ENCODE data around the gene ANKRD28. TPM values are rescaled to one million over a fixed set of nuclear protein-coding genes. Genes with fewer than 3 reads are reported as not detected.

Gene ANKRD28
- total and polyA plus RNA-seq, 2 experiments from 2014 or later = 15.2 to 61.3 TPM

GRCh38 chr3:15800327-15800726 is 2.5 kb upstream of the ANKRD28 start:
- Histone ChIP-seq H3K36me3 (ENCODE audit: insufficient read depth) (no peaks in the 10 kb centered on the region), H3K27me3 (ENCODE audit: insufficient read depth) (no peaks in the 10 kb centered on the region), H3K79me2 (replicated peaks; ENCODE audit: insufficient read depth) (peaks cover 77% of the 10 kb centered on the region), H3K27ac (ENCODE audit: low read depth) (no peak overlapping the region), H3F3A (replicated peaks; ENCODE audit: low read depth) (no peaks in the 10 kb centered on the region), H3K9me2 (ENCODE audit: insufficient read depth) (no peaks in the 10 kb centered on the region), H2AFZ (no peak overlapping the region), H3K4me3 (no peak overlapping the region), H3K4me1 (ENCODE audit: insufficient read depth) (peaks cover 37% of the 10 kb centered on the region), H4K20me1 (replicated peaks; ENCODE audit: insufficient read depth) (no peaks in the 10 kb centered on the region), H3K4me2 (no peak overlapping the region)
- H3K4me3 Mint-ChIP-seq = no peak overlapping the region
- H3K4me1 Mint-ChIP-seq = peaks cover 40% of the 10 kb centered on the region
- DNase-seq (ENCODE audit: low spot score) (no peak), ATAC-seq (no peak)
- TF ChIP-seq ETS1 (IDR thresholded peaks at IDR 0.05) (no peak), ZNF331 (CRISPR knock-in tag; IDR thresholded peaks at IDR 0.05; ENCODE audit: low read depth) (no peak), STAT1 (IDR thresholded peaks at IDR 0.05; ENCODE audit: unreplicated experiment) (no peak), NANOG (IDR thresholded peaks at IDR 0.05; ENCODE audit: borderline replicate concordance) (no peak), ZNF462 (CRISPR knock-in tag; IDR thresholded peaks at IDR 0.05) (no peak), JUNB (IDR thresholded peaks at IDR 0.05; ENCODE audit: unreplicated experiment) (no peak), ZNF114 (CRISPR knock-in tag; IDR thresholded peaks at IDR 0.05) (no peak), EZH2 (IDR thresholded peaks at IDR 0.05; ENCODE audit: low read depth, unreplicated experiment) (no peak), REST (IDR thresholded peaks at IDR 0.05; ENCODE audit: unreplicated experiment) (no peak), CTCF (conservative IDR thresholded peaks at IDR 0.05; ENCODE audit: low read depth in 2 of 2) (no peak), EZH2phosphoT487 (IDR thresholded peaks at IDR 0.05; ENCODE audit: unreplicated experiment) (no peak), CREB1 (CRISPR knock-in tag; IDR thresholded peaks at IDR 0.05; ENCODE audit: low read depth) (no peak), POLR2AphosphoS5 (IDR thresholded peaks at IDR 0.05; ENCODE audit: low read depth) (no peak)
- no peaks in the 10 kb centered on the region for H3K36me3 Mint-ChIP-seq (ENCODE audit: low read depth)
- no peaks in the 10 kb centered on the region for H3K27me3 Mint-ChIP-seq (ENCODE audit: insufficient read depth, low read depth, poor library complexity)
- H3K27ac Mint-ChIP-seq = no peak overlapping the region
- no peaks in the 10 kb centered on the region for H3K9me3 Mint-ChIP-seq
